Measurements from ENCODE around the gene ATP6V0A1.

ATP6V0A1 gene

DNA sequence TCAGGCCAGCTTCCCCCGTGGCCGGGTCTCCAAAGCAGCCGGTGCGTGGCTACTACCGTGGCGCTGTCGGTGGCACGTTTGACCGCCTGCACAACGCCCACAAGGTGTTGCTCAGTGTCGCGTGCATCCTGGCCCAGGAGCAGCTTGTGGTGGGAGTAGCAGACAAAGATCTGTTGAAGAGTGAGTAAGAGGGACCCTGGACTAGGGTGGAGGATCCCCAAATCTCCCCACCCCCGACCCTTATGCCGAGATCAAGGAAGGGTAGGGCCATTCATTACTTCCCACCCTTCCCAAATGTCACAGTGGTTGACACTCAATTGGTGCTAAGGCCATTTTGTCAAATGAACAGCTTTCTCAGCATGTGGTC, 104.4 kb downstream of the ATP6V0A1 start:
- DNase-seq, result no peak

DNA sequence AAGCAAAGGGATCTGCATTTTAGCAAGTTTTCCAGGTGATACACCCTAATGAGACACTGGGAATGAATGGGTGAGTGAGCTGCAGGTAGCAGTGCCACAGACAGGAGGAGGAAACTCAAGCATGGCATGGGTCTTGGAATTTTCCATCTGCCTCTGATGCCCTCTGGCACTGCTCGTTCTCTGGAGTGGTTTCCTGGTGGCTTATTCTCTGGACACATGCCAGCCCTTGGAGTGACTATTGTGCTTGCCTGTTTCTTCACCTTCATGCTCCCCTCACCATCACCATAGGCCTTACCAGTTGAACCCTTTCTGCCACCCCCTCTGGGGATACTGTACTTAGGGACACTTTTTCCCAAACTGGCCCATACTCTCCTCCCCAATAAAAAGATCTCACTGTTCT, 104.9 kb downstream of the ATP6V0A1 start:
- DNase-seq, result no peak

DNA sequence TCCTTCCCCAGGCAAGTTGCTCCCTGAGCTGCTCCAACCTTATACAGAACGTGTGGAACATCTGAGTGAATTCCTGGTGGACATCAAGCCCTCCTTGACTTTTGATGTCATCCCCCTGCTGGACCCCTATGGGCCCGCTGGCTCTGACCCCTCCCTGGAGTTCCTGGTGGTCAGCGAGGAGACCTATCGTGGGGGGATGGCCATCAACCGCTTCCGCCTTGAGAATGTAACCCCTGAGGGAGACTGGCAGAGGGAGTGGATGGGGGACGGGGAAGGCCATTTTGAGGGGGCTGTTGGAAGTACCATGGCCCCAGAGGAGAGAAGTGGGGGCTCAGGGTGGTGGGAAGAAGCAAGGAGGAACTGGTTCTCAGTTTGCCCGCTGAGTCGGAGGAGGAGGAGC, 105.3 kb downstream of the ATP6V0A1 start:
- no peak for DNase-seq

DNA sequence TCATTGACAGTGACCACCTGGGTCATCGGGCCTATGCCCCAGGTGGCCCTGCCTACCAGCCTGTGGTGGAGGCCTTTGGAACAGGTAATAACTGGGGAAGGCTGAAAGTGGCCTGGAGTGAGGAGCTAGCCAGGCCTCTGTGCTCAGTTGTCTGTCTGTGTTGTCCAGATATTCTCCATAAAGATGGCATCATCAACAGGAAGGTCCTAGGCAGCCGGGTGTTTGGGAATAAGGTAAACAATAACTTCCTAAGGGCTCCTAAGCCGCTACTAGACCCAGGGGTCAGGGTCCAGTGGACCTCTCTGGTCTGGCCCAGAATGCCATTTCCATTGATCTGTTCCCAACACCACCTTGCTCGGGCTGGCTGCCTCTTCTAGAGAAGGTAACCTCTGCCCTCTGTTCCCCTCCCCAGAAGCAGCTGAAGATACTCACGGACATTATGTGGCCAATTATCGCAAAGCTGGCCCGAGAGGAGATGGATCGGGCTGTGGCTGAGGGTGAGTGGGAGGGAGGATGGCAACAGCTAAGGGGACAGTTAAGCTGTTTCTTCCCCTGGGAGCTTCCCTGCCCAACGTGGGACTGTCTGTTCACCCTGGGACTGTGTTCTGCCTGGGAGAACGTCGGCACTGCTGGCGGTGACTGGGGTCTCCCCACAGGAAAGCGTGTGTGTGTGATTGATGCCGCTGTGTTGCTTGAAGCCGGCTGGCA, 106.3 kb downstream of the ATP6V0A1 start:
- no peak for DNase-seq

DNA sequence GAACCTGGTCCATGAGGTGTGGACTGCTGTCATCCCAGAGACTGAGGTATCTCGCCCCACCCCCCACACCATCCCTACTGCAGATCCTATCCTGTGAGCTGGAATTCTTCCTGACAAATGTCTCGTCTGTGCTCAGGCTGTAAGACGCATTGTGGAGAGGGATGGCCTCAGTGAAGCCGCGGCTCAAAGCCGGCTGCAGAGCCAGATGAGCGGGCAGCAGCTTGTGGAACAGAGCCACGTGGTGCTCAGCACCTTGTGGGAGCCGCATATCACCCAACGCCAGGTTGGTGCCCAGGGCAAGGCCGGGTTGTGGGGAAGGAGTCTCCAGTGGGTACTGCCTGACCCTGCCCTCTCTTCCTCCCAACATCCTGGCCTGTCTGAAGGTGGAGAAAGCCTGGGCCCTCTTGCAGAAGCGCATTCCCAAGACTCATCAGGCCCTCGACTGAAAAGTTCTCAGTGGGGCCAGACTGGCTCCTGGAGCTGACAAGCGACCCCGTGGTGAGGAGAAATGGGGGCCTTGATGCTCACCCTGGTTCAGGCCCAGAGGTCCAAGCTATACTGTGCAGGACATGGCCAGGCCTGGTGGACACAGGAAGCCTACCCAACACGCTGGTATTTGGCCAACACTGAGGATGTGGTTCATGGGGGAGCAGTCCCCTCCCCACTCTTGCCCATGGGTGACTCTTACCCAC, 107.0 kb downstream of the ATP6V0A1 start:
- DNase-seq, result no peak

DNA sequence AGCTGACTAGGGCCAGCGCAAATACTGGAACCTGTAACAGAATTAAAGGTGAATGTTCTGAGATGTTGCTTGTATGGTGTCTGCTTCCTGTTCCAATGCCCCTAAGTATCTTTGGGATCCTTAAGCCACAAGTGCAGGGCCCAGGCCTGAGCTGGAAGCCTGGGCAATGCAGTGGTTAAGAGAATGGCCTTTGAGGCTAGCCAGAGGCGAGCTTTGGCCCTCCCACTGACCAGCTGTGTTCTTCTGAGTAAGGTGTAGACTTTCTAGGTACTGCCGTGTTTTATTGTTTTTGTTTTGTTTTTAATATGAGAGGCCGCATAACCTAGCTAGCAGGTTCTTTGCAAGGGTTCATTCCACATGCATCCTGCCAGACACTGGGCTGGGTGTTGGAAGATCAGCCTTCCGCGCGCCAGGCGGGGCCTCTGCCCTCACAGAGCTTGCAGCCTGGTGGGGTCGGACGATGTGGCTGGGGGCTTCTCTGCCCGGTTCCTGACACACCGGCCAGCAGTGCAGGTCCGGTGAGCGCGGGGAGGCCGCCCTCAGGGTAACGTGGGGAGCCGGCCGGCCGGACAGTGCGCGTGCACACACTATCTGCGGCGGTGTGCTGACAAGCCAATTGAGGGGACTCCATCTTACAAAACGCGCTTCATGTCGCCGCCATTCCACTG, 107.7 kb downstream of the ATP6V0A1 start:
- DNase-seq, result no peak

DNA sequence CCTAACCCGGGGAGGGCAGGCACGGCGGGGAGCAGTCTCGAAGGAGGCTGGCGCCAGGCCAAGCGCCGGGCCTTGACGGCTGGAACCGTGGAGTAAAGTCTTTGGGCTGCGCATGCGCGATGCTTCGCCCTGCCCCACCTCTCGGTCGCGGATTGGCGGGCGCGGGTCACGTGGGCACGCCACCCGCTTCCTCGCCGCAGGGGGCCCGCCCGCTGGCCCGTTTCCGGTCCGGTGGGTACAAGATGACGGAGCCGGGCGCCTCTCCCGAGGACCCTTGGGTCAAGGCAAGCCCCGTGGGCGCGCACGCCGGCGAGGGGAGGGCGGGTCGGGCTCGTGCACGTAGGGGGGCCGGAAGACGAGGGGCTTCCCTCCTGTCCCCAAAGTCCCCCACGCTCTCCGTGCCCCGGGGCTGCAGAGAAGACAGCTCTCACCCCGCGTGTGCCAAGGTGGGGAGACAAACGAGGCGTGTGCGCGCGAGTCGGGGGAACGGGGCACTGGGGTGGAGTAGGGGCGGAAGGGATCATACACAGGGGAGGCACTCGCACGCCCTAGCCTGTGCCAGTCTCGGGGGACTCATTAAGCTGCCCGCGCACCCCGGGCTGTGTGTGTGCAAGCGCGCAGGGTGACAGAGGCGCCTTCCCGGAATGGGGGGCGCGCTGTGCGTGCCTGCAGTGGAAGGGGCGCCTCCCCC, 108.3 kb downstream of the ATP6V0A1 start, which contains the start of gene MLX:
TSS of gene MLX (plus strand) at position 218 of the 691 bp plus-strand sequence. CDS start at position 243, 25 bp downstream.
- DNase-seq, result peak; percentile 96 to 98 (median 97)

DNA sequence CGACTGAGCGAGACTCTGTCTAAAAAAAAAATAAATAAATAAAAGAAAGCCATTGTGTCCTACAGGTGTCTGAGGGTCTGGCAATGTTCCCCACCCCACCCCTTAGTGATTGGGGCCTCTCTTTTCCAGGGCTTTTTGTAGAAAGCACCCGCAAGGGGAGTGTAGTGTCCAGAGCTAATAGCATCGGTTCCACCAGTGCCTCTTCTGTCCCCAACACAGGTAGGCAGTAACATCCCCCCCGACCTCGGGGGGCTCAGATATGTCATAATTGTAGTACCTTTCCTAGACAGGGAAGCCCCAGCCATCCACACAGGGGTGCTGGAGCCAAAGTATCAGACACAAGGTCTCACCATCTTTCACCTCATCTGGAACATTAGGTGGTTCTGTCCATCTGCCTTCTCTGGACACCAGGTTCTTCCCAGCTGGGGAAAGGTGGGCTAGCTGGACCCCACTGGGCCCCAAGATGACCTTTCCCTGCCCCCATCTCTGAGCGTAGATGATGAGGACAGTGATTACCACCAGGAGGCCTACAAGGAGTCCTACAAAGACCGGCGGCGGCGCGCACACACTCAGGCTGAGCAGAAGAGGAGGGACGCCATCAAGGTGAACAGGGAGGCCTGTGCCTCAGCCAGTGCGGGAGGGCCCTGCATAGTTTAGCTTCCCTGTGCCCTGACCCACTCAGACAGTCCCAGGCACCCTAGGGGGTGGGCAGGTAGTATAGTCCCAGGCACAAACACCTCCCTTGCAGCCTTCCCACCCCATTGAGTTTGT, 109.8 kb downstream of the ATP6V0A1 start:
- no peak for DNase-seq

DNA sequence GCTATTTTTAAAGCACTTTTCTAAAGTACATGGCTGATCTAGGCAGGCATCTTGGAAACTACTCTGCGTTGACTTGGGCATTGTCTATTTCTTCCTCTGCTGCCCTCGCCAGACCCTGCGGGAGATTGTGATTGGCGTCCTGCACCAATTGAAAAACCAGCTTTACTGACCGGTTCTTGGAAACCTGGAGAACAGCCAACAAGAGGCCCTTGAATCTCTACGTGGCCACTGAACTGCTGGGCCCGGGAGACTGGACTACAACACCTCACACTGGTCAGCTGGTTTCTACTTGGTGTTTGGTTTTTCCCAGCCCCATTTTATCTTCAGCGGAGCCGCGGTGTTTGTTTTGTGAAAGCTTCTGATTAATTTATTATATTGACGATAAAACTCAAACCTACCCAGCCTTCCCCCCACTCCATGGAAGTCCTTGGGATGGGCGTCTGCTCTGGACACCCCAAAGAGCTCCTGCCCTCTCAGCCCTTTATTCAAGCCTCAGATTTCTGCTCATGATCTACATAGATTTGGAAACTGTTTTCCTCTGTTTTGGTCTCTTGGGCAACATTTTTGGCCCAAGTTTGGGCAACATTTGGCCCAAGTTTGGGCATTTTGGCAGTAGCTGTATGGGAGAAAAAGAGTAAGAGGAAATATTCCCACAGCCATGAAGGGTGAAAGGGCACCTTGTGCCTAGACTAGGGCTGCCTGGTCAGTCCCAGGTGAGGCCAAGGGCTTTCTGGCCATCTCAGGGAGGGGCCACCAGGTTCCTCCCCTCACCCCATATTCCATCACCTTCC, 113.0 kb downstream of the ATP6V0A1 start:
- no peak for DNase-seq

Data from suppressor macrophage treated with lipopolysaccharide for 1 hour (primary cell).